ENCODE data around the gene SCFD1. TPM values are rescaled to one million over a fixed set of nuclear protein-coding genes. Genes with fewer than 3 reads are reported as not detected.
A peak's percentile ranks its signal among the peaks of the same experiment; 100 is the strongest.
"Not testable (repeated sequence)": the region's sequence is repeated elsewhere in the genome, so short reads cannot be mapped to it uniquely, and the experiment has no call there.

SCFD1 gene
- total RNA-seq, 2 experiments from 2014 or later, result 47.5 to 55.3 TPM

DNA sequence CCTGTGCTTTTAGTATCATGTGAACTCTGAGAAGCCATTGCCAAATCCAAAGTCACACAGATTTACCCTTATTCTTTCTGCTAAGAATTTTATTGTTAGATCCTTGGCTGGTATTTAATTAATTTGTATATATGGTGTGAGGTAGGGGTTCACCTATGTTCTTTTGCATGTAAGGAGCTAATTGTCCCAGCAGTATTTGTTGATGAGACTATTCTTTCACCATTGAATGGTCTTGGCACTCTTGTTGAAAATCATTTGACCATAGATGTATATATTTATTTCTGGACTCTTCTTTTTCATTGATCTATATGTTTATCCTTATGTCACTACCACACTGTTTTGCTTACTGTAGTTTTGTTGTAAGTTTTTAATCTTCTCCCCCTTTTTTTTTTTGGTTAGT is 36.9 kb upstream of the SCFD1 start:
- ChIA-PET POLR2A (no interaction called here), CTCF (interaction anchor here (0.6 to 1.3 kb wide), 3 partner anchors 8 to 24 kb away, joined by 3 read pairs; no protein-coding TSS in a partner anchor)
- ATAC-seq, result no peak
- intact Hi-C loops (cut with DNase I, micrococcal nuclease), result no loop called here
- no peak for DNase-seq
- Mint-ChIP-seq H3K27ac (no peak overlapping the region), H3K36me3 (ENCODE audit: low read depth) (peaks cover 53% of the 10 kb centered on the region), H3K27me3 (no peaks in the 10 kb centered on the region), H3K4me3 (no peak overlapping the region), H3K9me3 (ENCODE audit: low read depth) (peaks cover 8% of the 10 kb centered on the region), H3K4me1 (peaks cover 11% of the 10 kb centered on the region)

- intact Hi-C loops (cut with DNase I, micrococcal nuclease), result no loop called here
- POLR2A ChIA-PET, result no interaction called here
- CTCF ChIA-PET, result no interaction called here
- Mint-ChIP-seq H3K4me3 (no peak overlapping the region), H3K4me1 (peaks cover 9% of the 10 kb centered on the region), H3K36me3 (ENCODE audit: low read depth) (peaks cover 55% of the 10 kb centered on the region), H3K9me3 (ENCODE audit: low read depth) (peaks cover 8% of the 10 kb centered on the region), H3K27me3 (no peaks in the 10 kb centered on the region), H3K27ac (no peak overlapping the region)
- DNase-seq, result no peak
- peak; percentile 44 for ATAC-seq
Observed at GRCh38 chr14:30587141-30587540, 35.0 kb upstream of the SCFD1 start.

DNA sequence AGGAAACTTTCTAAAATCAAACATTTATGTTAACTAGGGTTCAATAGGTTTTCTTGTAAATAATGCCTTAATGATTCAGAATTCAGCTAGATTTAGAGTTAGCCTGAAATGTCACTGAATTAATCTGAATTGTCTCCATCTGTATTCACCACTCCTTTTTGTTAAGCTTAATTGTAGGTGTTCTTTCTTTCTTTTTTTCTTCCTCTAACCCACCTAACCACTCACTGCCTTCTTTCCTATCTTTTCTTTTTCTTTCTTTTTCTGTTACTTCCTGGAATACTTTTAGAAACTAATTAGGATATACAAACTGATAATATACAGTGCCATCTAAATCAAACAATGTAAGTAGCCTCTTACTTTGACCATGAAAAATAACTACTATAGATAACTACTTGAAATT is 33.2 kb upstream of the SCFD1 start:
- Mint-ChIP-seq H3K9me3 (ENCODE audit: low read depth) (peaks cover 4% of the 10 kb centered on the region), H3K4me3 (no peak overlapping the region), H3K27ac (no peak overlapping the region), H3K27me3 (no peaks in the 10 kb centered on the region), H3K36me3 (ENCODE audit: low read depth) (peaks cover 41% of the 10 kb centered on the region), H3K4me1 (peaks cover 7% of the 10 kb centered on the region)
- ChIA-PET POLR2A (no interaction called here), CTCF (interaction anchor here (1.1 kb wide), 1 partner anchor 22 kb away, joined by 3 read pairs; no protein-coding TSS in a partner anchor)
- DNase-seq (no peak), ATAC-seq (no peak)
- intact Hi-C loops (cut with DNase I, micrococcal nuclease), result no loop called here

DNA sequence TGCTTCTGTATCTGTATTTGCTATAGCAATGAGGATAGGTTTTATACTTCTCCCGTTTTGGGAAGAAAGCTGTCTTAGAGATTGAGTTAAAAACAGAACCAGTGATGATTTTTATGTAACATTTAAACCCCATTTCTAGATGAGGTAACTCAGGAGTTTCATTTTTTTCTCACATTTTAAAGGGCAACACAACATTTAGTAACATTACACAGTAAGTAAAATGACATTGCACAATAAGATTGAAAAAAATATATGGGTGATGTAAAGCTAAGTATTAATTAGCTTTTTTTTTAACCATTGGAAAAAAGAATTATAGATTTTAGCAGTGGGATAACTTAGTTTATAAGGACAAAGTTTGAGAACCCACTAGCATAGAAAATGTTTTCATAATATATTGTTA is 25.2 kb upstream of the SCFD1 start:
- Mint-ChIP-seq H3K4me3 (no peak overlapping the region), H3K27me3 (no peaks in the 10 kb centered on the region), H3K36me3 (ENCODE audit: low read depth) (peaks cover 17% of the 10 kb centered on the region), H3K4me1 (no peaks in the 10 kb centered on the region), H3K27ac (no peak overlapping the region), H3K9me3 (ENCODE audit: low read depth) (no peaks in the 10 kb centered on the region)
- intact Hi-C loops (cut with DNase I, micrococcal nuclease), result no loop called here
- ATAC-seq (no peak), DNase-seq (no peak)
- ChIA-PET CTCF (interaction anchor here (0.8 to 1.0 kb wide), 2 partner anchors 19 to 33 kb away, joined by 3 read pairs; no protein-coding TSS in a partner anchor), POLR2A (no interaction called here)

DNA sequence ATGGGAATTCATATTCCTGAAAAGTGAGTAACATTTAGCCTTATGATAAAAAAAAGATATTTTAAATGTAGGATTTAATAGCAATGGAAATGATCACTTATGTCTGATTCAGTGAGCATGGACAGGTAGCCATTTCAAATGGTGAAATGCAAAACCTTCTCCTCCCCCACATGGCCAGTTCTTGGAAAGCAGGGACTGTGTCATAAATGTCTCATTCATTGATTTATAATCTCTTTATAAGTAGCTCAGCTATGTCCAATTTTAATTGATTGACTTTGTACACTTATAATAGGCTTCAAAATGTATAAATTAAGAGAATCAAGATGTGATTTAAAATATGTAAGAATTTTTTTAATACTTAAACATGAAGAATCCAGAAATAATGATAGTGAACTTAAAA is 24.6 kb upstream of the SCFD1 start:
- Mint-ChIP-seq H3K36me3 (ENCODE audit: low read depth) (peaks cover 17% of the 10 kb centered on the region), H3K27me3 (no peaks in the 10 kb centered on the region), H3K4me1 (no peaks in the 10 kb centered on the region), H3K4me3 (no peak overlapping the region), H3K9me3 (ENCODE audit: low read depth) (no peaks in the 10 kb centered on the region), H3K27ac (no peak overlapping the region)
- ATAC-seq, result no peak
- intact Hi-C loops (cut with DNase I, micrococcal nuclease), result no loop called here
- no peak for DNase-seq
- ChIA-PET POLR2A (no interaction called here), CTCF (interaction anchor here (0.8 to 1.0 kb wide), 2 partner anchors 18 to 34 kb away, joined by 3 read pairs; no protein-coding TSS in a partner anchor)

- DNase-seq (no peak), ATAC-seq (peak; percentile 42)
- Mint-ChIP-seq H3K4me3 (no peak overlapping the region), H3K4me1 (no peaks in the 10 kb centered on the region), H3K27ac (peak overlapping the region; percentile 4), H3K36me3 (ENCODE audit: low read depth) (peaks cover 33% of the 10 kb centered on the region), H3K27me3 (no peaks in the 10 kb centered on the region), H3K9me3 (ENCODE audit: low read depth) (no peaks in the 10 kb centered on the region)
- intact Hi-C loops (cut with DNase I, micrococcal nuclease), result no loop called here
- CTCF ChIA-PET, result no interaction called here
- POLR2A ChIA-PET, result interaction anchor here (0.5 kb wide), 1 partner anchor 675 kb away, joined by 6 read pairs; no protein-coding TSS in a partner anchor
Observed at GRCh38 chr14:30600922-30601918, 20.9 kb upstream of the SCFD1 start.

- intact Hi-C loops (cut with DNase I, micrococcal nuclease), result no loop called here
- Mint-ChIP-seq H3K9me3 (ENCODE audit: low read depth) (no peaks in the 10 kb centered on the region), H3K4me3 (no peak overlapping the region), H3K27ac (no peak overlapping the region), H3K27me3 (no peaks in the 10 kb centered on the region), H3K36me3 (ENCODE audit: low read depth) (peaks cover 28% of the 10 kb centered on the region), H3K4me1 (no peaks in the 10 kb centered on the region)
- POLR2A ChIA-PET, result no interaction called here
- DNase-seq (no peak), ATAC-seq (no peak)
- CTCF ChIA-PET, result interaction anchor here (0.7 kb wide), 1 partner anchor 18 kb away, joined by 3 read pairs; no protein-coding TSS in a partner anchor
Observed at GRCh38 chr14:30603402-30603801, 18.7 kb upstream of the SCFD1 start.

- CTCF ChIA-PET, result interaction anchor here (0.8 kb wide), 1 partner anchor 11 kb away, joined by 3 read pairs; no protein-coding TSS in a partner anchor
- H3K9me3 Mint-ChIP-seq (ENCODE audit: low read depth); ATAC-seq; H3K27ac Mint-ChIP-seq; H3K4me3 Mint-ChIP-seq; DNase-seq; H3K27me3 Mint-ChIP-seq; intact Hi-C loops (cut with DNase I, micrococcal nuclease); H3K4me1 Mint-ChIP-seq; POLR2A ChIA-PET: not testable (repeated sequence)
- H3K36me3 Mint-ChIP-seq (ENCODE audit: low read depth), result peaks cover 26% of the 10 kb centered on the region
Observed at GRCh38 chr14:30604696-30605095, 17.4 kb upstream of the SCFD1 start.

- Mint-ChIP-seq H3K4me3 (no peak overlapping the region), H3K27ac (no peak overlapping the region)
- POLR2A ChIA-PET, result no interaction called here
Observed at GRCh38 chr14:30607156-30607780, 14.9 kb upstream of the SCFD1 start.

DNA sequence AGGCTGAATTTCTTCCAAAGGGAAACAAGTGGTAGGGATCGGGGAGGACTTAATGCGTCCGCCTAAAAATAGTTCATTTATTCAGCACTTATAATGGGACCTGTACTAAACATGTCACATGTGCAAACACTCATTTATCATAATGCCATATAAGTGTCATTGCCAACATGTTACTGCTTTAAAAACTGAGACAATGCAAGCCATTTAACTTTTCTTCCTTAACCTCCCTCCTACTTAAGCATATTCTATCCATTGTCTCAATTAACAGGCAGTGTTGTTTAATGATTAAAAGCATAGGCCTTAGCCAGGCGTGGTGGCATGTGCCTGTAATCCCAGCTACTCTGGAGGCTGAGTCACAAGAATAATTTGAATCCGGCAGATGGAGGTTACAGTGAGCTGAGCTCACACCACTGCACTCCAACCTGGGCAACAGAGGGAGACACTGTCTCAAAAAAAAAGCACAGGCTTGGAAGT is 13.5 kb upstream of the SCFD1 start:
- ChIA-PET CTCF (interaction anchor here (1.0 kb wide), 1 partner anchor 23 kb away, joined by 3 read pairs; no protein-coding TSS in a partner anchor), POLR2A (interaction anchor here (0.6 kb wide), 1 partner anchor 11 kb away, joined by 3 read pairs; no protein-coding TSS in a partner anchor)
- peaks cover 21% of the 10 kb centered on the region for H3K36me3 Mint-ChIP-seq (ENCODE audit: low read depth)
- intact Hi-C loops (cut with DNase I, micrococcal nuclease), result no loop called here
- ATAC-seq (peak; percentile 49), DNase-seq (no peak)
- no peaks in the 10 kb centered on the region for H3K27me3 Mint-ChIP-seq
- no peak overlapping the region for H3K27ac Mint-ChIP-seq
- peaks cover 2% of the 10 kb centered on the region for H3K4me1 Mint-ChIP-seq
- H3K9me3 Mint-ChIP-seq (ENCODE audit: low read depth), result no peaks in the 10 kb centered on the region
- no peak overlapping the region for H3K4me3 Mint-ChIP-seq

More at GRCh38 chr14:30607156-30607780, 14.9 kb upstream of the SCFD1 start:
- intact Hi-C loops (cut with DNase I, micrococcal nuclease), result no loop called here
- ATAC-seq, result no peak
- CTCF ChIA-PET, result no interaction called here
- DNase-seq, result no peak
- no peaks in the 10 kb centered on the region for H3K27me3 Mint-ChIP-seq
- peaks cover 2% of the 10 kb centered on the region for H3K4me1 Mint-ChIP-seq
- H3K36me3 Mint-ChIP-seq (ENCODE audit: low read depth), result peaks cover 25% of the 10 kb centered on the region
- H3K9me3 Mint-ChIP-seq (ENCODE audit: low read depth), result no peaks in the 10 kb centered on the region

DNA sequence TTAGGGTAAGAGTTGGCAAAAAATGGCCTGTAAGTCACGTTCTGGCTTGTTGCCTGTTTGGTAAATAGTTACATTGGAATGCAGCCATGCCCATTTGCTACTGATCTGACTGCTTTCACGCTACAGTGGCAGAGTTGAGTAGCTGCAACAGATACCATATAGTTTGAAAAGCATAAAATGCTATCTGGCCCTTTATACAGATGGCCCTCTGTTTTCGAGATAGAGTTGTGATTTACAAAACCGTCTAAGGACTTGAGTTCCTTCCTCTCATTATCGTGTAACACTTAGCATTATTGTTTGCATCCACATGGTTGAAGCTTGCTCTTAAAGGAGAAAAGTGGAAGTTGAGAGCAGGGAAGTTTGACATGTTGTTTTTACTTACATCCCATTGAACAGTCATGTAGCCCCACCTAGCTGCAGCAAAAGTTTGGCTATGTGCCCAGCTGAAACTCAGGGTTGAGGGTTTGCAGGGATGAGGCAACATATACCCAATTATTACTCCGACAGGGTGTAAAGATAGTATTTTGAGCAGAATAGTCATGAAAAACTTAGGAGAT is 11.3 kb upstream of the SCFD1 start:
- Mint-ChIP-seq H3K27ac (no peak overlapping the region), H3K27me3 (no peaks in the 10 kb centered on the region), H3K9me3 (ENCODE audit: low read depth) (no peaks in the 10 kb centered on the region), H3K4me3 (no peak overlapping the region), H3K36me3 (ENCODE audit: low read depth) (peaks cover 12% of the 10 kb centered on the region), H3K4me1 (peaks cover 2% of the 10 kb centered on the region)
- ATAC-seq (no peak), DNase-seq (peak; percentile 57)
- intact Hi-C loops (cut with DNase I, micrococcal nuclease), result loop anchor here in 1 of 2 experiments (1.0 kb wide), 1 partner anchor 236 kb away; no protein-coding TSS in a partner anchor
- CTCF ChIA-PET, result interaction anchor here (0.7 to 1.2 kb wide), 5 partner anchors 11 to 237 kb away, joined by 3 to 5 read pairs (median 3); partner anchors contain the start of gene SCFD1
- POLR2A ChIA-PET, result interaction anchor here (0.6 kb wide), 1 partner anchor 94 kb away, joined by 3 read pairs; no protein-coding TSS in a partner anchor

Data from activated CD4-positive, alpha-beta T cell treated with anti-CD3 and anti-CD28 coated beads for 36 hours (primary cell).